Measurements from ENCODE around the gene PEAR1.

The PEAR1 gene

GRCh38 chr1:156947818-156948525, 54.5 kb downstream of the PEAR1 start:
- no peak for TF ChIP-seq CTCF (IDR thresholded peaks at IDR 0.05; ENCODE audit: low read depth, low read length)
- no peak overlapping the region for H3K4me3 ChIP-seq (ENCODE audit: low read depth, low read length)

DNA sequence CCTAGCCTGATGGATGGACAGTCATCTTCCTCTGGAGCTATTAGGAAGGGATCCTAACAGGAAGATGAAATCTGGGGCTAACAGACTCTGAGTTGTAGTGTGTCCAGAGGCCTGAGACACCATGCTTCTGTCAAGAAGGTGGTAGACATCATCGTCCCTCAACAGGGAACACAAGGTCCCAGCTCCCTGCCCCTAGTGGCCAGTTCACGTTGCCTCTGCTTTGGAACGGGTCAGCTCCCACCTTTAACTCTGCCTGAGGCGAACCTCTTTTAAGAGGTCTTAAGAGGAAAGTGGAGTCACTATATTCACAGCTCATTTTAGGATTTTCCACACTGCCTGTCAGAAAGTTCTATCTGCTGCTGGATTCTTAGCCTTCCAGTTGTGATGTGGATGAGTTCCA, 55.2 kb downstream of the PEAR1 start:
- no peak for TF ChIP-seq CTCF (IDR thresholded peaks at IDR 0.05; ENCODE audit: low read depth, low read length)

GRCh38 chr1:156949127-156949526, 55.6 kb downstream of the PEAR1 start:
- H3K4me3 ChIP-seq (ENCODE audit: low read depth, low read length): no peak overlapping the region
- TF ChIP-seq CTCF (IDR thresholded peaks at IDR 0.05; ENCODE audit: low read depth, low read length): no peak

More for the DNA sequence above, 55.2 kb downstream of the PEAR1 start:
- H3K4me3 ChIP-seq (ENCODE audit: low read depth, low read length): no peak overlapping the region

DNA sequence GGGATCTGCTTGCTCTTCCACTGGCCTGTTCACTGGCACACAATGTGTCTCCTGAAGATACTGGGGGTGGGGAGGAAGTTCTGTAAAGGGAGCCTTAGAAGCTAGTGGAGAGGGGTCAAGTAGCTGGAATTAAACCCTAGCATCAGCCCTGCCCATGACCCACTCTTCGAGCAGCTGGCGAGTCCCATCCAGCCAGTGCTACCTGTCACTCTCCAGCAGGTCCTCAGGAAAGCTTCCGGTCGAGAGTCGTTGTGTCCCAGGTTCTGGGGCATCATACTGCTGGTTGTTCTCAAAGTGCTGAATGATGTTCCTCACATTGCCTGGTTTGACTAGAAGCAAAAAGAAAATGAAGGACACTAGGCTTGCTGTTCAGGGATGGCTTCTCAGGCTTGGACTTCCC, 57.9 kb downstream of the PEAR1 start:
- no peak overlapping the region for H3K4me3 ChIP-seq (ENCODE audit: low read depth, low read length)
- no peak for TF ChIP-seq CTCF (IDR thresholded peaks at IDR 0.05; ENCODE audit: low read depth, low read length)

- H3K4me3 ChIP-seq (ENCODE audit: low read depth, low read length): no peak overlapping the region
- no peak for TF ChIP-seq CTCF (IDR thresholded peaks at IDR 0.05; ENCODE audit: low read depth, low read length)
Observed at GRCh38 chr1:156953571-156953970, 60.1 kb downstream of the PEAR1 start.

GRCh38 chr1:156956333-156956732, 62.8 kb downstream of the PEAR1 start:
- H3K4me3 ChIP-seq (ENCODE audit: low read depth, low read length): no peak overlapping the region
- TF ChIP-seq CTCF (IDR thresholded peaks at IDR 0.05; ENCODE audit: low read depth, low read length): no peak

DNA sequence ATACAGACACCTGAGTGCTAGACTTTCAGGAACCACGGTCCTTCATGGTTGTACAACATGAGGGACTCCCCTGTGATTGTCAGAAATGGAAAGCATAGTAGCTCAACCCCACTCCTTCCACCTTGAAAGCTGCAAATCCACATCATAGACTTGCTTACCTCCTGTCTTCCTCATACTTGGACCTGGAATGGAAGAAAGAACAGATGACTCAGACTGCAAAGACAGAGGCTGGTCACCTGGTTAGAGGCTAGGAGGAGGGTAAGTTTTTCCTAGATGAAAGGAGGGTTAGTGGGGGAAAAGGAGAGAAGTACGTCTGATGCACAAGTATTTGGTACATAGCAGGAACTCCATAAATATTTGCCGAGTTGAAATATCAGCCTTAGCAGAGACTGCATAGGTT, 64.1 kb downstream of the PEAR1 start:
- H3K4me3 ChIP-seq (ENCODE audit: low read depth, low read length): no peak overlapping the region
- TF ChIP-seq CTCF (IDR thresholded peaks at IDR 0.05; ENCODE audit: low read depth, low read length): no peak

Data from WI38 (cell line).